Measurements from ENCODE around the gene TSEN15.
A peak's percentile ranks its signal among the peaks of the same experiment; 100 is the strongest.

The TSEN15 gene

DNA sequence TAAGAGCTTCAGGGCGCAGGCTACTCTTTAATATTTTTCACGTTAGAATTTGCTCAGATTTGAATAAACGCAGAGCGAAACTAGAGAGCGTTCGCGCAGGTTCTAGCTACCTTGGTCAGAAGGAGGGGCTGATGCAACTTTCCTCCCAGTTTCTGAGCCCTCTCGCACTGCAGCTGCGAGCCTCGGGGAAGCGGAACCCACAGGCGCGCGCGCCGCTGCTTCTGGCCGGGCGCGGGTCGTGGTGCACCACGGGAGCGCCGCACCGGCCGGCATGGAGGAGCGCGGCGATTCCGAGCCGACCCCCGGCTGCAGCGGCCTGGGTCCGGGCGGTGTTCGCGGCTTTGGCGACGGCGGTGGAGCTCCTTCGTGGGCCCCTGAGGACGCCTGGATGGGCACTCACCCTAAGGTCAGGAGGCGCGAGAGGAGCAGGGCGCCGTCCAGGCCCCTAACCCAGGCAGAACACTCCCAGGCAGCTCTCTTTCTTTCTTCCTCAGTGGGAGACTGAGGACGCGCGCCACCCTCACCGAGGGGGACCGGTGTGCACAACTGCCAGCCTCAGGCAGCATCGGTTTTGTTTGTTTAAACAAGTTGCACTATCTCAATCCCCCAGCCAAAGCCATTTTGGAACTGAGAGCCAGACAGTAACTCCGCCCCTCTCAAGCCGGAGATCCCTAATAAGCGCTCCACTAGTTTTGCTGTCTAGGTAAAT, at the start of gene TSEN15:
TSS of gene TSEN15 (plus strand) at position 246 of the 709 bp plus-strand sequence. CDS start at position 272, 26 bp downstream.
- DNase-seq: peak; percentile 94

DNA sequence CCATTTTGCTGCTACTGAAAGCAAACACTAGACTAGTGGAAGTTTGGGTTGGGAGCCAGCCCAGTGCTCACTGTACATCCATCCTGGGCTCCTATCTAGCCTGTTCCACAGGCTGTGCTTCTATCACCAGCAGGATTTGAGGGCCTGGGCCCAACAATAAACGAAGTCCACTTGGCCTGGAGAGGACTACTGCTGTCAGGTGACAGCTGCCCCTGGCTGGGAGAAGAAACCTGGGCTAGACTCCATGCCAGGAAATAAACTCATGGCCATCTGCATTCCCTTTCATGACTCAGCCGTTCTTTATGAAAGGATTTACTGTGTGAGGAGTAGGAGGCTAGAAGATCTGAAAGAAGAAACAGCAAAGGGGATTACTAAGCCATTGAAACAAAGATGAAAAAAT, 49.5 kb upstream of the TSEN15 start:
- peak; percentile 35 for DNase-seq

DNA sequence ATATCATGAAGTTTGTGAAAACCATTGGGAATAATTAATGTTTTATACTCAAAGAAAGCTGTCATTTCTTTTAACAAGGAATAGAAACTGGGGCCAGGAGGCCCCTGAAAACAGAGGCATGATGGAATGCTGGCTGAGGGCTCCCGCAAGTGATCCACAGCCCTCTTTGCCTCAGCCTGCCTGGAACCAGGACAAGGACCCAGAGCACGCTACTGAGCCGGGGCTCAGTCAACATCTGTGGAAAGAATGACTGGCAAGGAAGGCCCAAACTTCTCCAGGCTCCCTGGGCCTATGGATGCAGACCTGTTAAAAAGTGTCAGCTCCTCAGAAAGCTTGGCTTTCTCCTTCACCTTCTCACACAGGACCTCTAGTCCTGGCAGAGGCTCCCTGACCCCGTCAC, 46.6 kb upstream of the TSEN15 start:
- no peak for DNase-seq

DNA sequence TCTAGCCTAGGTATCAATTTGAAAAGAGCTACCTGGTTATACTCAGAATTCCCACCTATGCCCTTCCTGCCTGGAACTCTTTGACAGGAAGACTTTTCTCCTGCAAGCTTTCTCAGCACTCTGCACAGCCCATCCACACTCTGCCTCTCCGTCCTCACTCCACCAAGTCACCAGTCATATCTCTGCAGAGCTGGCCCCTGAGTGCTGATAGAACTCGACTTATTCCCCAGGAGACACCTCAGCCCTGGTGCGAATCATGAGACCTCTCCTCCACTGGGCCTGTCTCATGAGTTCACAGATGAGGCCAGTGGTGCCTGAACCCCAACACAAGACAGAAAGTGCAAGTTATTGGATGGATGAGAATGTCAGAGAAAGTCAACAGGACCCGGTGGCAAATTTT, 46.0 kb upstream of the TSEN15 start:
- DNase-seq: no peak

DNA sequence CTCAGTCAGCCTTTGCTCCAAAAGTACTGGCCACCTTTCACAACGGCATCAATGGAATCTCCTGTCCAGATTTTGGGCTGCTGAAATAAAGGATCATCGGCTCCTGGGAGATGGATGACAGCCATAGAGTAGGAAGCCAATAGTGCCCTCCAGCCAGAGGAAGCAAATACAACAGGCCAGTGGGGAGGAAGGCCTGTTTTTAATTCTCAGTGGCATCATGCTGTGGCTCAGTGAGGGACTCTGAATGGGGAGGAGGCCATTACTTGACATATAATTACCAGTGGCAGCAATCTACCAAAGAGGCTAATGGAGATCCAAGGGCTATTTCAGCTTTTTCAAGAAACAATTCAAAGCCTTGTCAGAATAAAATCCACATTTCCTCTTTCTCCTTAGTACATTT, 40.7 kb upstream of the TSEN15 start:
- DNase-seq: no peak

DNA sequence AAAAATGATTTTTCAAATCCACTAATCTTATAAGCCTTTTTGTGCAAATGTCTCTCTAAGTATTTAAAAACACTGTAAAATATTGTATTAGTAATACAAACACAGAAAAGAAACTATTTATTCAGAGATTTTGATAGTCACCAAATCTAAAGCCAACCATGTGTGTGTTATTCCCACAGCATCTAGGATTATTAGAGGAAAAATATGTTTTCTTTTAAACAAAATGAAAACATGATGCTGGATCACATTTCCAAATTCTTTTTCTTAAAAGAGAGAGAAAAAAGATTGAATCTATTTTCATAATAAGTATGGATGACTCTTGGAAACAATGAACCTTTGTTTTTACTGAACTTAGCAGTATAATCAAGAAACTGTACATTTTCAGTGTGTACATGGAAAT, 39.3 kb upstream of the TSEN15 start:
- no peak for DNase-seq

DNA sequence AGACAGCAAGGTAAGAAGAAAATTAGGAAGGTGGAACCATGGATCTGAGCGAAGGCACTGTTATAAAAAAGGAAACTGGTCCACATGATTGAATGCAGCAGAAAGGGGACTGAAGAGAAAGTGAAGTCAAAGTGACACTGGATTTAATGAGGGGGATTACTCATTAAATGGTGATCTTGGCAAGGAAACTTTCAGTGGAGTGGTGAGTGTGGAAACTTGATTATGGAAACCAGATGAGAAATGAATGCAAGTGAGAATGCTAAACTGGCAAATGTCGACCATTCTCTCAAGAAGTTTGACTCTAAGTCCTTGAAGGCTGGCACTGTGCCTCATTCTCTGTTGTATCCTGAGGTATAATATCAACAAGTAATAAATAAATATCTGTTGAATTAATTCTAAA, 37.3 kb upstream of the TSEN15 start:
- DNase-seq: no peak

DNA sequence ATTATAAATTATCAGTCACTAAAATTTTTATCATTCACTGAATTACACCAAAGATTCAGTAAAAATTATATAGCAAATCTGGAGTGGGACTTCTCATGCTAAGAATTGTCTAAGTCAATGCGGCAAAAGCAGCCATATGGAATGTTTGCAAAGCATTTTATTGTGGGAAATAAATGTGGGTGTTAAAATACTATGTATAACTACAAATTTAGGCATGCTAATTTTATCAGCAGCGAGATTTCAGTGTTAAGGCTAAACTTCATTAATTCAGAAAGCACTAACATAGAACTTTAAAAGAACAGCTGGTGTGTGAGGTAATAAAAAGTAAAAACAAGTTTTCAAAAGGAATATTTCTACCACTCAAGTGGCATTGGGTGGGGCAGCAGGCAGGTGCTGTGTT, 35.4 kb upstream of the TSEN15 start:
- DNase-seq: no peak

DNA sequence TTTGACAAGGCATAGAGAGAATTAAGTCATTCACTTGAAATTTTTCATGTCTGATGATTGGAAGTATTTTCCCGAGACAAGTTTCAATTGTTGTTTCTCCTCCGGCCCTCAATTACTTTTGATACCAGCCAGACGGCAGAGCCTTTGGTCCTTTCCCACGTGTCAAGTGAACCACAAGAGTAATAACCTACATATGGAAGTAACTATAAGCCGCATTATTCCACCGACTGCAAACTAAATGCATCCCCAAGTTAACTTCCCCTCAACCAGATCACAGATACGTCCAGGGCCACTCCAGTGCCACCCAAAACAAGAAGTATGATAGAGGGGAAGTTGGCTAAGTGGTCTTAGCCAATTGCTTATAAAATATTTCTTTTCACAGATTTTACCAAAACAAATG, 34.2 kb upstream of the TSEN15 start:
- DNase-seq: no peak

DNA sequence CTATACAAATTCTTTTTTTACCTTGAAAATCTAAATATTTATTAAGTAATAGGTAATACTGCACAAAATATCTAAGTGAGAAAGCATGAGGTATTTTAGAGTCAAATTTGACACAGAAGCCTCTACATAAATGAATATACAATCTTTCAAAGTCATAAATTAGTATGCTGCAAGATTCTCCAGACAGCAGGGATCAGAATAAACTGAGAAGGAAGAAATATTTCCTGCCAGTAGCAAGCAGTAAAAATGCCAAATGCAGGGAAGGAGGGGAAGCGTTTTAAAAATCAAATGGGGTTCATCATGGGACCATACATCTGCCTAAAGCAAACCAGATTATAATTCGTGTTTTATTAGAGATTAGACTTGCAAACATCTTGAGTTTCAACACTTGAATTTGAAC, 32.9 kb upstream of the TSEN15 start:
- no peak for DNase-seq

DNA sequence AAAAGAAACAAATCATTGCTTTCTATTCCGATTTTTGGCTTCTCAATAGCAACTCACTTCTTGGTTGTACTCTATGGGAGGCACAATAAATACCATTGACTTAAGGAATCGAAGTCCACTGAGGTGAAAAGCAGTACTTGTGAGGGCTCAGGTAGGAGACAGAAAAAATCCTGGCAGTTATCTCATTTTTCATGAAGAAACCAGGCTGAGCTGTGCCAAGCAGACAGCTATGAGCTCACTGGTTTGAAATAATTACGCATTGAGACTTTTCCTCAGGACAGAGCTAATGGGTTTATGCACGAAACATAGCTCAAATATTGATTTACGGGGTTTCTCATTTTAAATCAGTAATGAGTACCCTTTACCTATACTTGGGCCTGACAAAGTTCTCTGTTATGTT, 32.5 kb upstream of the TSEN15 start:
- DNase-seq: no peak

DNA sequence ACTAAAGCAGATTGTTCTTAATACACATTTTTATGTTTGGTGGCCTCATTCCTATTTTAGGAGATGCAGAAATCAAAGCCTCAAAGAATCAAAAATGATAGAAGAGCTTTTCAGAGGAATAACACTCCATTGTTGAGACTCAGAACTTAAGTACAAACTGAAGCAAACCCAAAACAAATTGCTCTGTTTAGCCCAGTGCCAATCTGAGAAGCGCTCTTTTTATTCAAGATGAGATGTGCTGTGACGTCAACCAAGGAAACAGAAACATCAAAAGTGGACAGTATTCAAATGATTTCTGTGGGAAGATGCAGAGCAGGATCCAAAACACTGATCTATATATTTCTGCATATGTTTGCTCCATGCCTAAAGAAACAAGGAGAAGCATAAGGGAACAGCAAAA, 32.0 kb upstream of the TSEN15 start:
- no peak for DNase-seq

DNA sequence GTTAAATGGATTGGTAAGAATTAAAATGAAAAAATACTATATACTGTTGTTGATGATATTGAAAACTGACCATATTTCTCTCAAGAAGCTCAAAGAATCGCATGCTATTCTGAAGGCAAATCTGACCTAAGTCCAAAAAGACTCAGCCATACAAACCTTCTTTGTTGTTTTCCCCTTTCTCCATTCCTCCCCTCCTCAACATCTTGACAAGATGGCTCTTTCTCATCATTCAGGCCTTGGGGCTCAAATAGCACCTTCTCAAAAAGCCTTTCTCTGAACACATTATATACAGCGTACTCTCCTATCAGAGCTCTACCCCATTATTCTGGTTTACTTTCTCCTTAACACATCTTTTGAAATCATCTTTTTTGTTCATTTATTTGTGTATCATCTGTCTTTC, 31.2 kb upstream of the TSEN15 start:
- no peak for DNase-seq

DNA sequence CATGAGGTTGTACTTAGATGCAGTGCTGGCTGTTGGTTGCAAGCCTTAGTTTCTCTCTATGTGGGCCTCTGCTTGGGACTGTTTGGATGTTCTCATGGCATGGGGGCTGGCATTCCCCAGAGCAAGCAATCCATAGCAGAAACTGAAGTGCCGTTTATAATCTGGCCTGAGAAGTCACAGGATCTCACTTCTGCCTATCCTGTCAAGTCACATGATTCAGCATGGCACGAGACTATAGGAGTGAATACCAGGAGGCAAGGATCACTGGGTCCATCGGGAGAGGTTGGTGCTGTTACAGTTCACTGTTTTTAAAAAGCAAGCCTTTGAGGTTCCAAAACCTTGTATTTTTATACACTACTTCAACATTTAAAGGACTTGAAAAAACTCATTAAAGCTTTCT, 30.7 kb upstream of the TSEN15 start:
- DNase-seq: peak; percentile 23

DNA sequence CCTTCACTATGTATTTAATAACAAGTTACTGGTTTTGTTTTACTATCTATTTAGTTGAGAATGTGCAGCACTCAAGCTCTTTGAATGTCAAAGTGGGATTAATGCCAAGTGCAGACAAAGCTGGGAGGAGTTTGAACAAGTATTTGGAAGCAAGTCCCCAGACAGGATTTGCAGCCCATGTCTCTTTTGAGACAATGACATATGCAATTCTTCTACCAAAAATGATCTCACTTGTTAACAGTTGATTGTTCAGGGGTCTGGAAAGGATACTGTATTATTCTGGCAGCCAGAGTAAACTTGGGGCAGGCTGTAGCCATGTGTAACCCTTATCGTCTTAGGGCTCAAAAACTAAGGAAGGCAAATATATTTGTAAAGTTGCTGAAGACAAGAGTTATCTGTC, 29.8 kb upstream of the TSEN15 start:
- no peak for DNase-seq

DNA sequence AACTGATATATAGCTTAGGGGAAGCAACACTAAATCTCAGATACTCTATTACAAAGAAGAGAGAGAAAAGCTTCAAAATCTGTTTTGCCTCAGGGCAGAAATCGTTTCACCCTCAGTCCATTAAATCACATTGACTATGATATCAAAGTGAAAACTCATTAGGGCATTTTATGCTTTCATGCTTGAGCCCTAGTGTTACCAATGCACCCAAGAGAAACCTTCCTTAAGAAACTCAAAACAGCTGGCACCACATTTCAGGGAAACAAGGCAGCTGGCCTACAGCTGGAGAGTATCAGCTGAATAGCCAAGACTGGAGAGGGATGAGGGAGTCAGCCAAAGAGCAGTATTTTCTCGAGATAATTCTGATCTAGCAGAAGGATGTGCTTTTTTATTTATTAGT, 28.9 kb upstream of the TSEN15 start:
- DNase-seq: peak; percentile 37

DNA sequence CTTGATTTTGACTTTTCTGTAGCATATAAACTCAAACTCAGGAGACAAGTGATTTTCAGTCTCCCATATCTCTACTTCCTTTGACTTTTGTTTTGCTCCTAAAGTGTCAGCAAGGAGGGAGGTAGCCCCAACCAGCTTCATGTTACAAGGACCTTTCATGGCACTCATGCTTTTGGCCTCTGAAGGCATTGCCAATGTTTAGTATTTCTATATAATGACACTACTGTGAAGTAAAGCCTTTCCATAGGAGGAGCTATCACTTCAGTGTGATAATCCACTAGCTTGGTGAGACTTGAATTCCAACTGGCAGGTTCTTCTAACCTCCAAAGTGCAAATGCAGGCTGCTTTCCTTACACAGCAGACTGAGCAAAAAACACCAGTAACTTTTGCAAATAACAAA, 28.4 kb upstream of the TSEN15 start:
- peak; percentile 32 for DNase-seq

DNA sequence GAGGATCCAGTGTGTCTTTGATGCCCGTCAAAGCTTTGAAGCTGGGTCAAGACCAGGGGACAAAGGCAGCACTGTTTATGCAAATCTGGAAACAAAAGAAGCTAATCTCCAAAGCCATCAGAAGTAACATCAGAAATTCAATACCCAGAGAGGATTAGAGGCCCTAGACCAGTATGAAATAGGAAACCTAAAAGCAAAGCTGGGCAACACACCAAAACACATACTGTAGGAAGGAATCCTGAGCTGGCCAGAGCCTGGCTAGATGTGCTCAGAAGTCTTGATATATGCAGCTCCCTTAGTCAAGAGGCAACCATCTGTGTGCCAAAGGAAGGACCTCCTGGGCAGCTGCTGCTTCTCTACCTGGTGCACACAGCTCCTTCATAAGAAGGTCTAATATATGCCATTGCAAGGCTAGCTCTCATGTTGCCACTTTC, 26.3 kb upstream of the TSEN15 start:
- DNase-seq: no peak

DNA sequence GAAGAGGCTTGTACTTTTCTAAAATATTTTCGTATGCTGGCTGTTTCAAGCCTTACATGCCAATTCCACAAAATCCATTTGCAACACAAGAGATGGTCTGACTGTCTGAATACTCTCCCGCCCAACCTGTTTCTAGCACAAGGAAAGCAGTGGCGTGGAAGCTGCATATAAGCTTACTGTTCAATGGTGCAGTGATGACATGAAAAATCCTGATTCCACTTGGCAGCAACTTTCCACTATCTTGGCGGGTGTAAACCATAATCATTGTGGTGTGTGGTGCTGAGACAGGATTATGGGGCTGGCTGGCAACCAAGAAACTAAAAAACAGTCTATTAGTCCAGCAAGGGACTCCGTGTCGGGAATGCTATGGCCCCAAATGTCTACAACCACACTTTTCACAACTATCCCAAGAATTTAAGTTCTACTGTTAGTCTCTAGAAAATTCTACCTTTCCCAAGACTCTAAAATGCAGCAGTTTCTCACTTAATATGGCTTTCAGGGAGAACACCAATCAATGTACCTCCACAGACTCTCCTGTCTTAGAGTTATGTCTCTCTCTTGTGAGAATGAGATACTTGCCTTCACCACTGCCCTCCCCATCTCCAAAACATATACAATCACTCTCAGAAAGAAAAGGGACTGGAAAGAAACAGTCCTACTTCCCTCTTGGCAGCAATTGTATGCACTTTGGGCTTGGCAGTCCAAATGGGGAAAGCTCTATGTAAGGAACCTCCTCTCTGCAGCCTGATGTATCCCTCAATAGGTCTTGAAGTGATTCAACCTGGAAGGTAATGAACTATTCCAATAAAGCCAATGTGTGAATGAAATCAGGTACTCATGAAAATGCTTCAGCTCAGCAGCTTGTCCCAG, 23.5 kb upstream of the TSEN15 start:
- peak; percentile 43 for DNase-seq

DNA sequence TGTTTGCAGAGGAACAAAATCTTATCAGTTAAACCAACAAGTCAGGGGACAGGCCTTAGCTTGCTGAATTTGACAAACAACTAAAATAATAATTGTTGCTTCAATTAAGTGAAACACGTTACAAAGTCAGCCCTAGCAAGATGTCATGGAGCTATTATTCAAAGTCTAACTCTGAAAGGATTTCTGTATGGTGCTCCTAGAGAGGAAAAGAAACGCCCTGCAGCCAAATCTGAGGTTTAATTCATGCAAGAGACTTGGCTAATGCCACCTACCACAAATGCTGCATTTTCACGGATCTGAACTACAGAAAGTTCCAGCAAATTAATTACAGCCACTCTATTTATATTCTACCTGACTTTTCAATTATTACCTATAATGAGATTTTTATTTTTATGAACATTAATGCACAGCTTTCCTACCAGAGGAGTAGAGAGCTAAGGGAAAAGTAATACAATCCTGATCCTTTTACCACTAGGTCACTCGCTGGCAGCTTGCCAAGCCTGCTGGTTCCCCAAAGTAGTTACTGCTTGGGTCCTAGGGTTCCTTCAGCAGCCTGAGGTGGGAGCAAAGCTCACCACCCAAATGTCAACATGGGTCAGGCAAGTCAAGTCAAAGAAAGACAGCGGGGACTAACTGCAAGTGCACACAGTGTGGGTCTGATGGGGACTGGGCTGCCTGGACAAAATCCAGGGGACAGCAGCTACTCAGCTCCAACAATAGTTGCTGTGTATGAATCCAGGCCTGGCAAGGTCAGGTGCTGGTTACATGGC, 22.5 kb upstream of the TSEN15 start:
- peak; percentile 50 for DNase-seq

DNA sequence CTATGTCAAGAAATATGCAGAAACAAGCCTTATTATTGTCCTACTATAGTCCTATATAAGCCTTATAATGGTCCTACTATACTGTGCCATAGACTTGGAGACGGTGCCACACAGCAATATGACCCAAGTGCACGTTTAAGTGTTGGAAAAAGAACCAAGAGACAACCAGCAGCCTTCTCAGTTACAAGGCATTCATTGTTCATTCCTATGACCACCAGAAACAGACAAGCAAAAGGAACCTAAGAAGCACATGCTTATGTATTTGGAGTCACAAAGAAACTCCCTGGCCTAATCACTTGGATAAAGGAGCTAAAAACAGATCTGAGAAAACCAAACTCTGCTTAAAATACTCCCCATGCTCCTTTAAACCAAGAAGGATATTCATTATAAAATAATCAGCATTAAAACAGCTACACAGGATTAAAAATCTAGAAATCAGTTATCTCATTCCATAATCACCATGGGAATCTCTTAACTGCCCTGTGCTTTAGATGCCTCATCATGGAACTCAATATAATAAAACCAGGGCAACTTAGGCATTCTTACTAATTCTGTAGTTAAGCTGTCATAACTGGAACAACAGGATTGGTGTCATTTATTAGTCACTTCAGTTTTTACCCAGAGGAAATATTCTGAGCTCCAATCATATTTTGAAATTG, 21.0 kb upstream of the TSEN15 start:
- peak; percentile 62 for DNase-seq

DNA sequence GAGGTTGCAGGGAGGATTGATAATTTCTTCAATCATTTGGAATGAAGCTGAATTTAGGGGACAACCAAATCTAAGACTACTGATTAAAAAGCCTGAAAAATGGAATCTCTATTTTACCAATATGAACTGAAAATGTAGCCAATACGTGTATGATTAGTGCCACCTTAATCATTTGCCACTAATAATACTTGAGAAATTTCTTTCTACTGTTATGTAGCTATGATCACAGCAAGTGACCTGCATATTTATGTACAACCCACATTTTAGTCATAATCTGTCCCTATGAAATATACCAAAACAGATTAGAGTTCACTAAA, 20.5 kb upstream of the TSEN15 start:
- no peak for DNase-seq

DNA sequence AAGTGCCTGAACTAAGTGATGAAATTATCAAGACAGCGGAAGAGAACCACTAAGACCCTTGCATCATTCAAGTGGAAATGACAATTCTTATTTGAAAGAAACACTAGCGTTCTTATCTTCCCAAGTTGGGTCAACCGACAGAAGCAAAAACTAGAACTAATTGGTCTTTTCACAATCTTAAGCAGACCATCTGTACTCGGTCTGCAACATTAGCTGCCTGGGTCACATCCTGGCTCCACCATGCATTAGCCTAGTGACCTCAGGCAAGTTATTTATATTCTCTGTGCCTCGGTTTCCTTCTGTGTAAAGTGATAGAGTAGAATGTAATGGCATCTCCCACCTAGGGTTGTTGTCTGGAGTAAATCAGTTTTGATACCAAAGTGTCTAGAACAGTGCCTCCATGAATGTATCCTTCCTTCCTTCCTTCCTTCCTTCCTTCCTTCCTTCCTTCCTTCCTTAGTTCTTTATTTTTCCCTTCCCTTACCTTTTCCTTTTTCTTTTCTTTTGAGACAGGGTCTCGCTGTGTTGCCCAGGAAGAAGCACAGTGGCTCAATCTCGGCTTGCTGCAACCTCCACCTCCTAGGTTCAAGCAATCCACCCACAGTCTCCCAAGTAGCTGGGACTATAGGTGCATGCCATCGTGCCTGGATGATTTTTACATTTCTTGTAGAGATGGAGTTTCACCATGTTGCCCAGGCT, 20.0 kb upstream of the TSEN15 start:
- DNase-seq: peak; percentile 96
